Esophagus squamous epithelium (tissue), 4 donors: ENCODE results near the gene BRME1.

Experiments used
- POLR2A ChIP-seq, 4 donors: fragments of 450-650 bp; IDR thresholded peaks; one replicate each; pipeline ENCODE4 v1.6.1; 2017; ENCODE audit warnings: antibody characterized with exemption in 4 of 4, mild to moderate bottlenecking in 4 of 4, moderate library complexity in 3 of 4
- TF ChIP-seq, protein P1 (sequence below), 6 experiments: fragments of 450-650 bp in 4 of 6; fragments of 200-600 bp in 2 of 6; sonication (generic) in 2 of 6; IDR thresholded peaks; one replicate each; pipeline ENCODE4 v1.5.1; 2016 to 2019; ENCODE audit warnings: antibody characterized with exemption in 6 of 6, mild to moderate bottlenecking in 4 of 6, moderate library complexity in 4 of 6

DNA sequence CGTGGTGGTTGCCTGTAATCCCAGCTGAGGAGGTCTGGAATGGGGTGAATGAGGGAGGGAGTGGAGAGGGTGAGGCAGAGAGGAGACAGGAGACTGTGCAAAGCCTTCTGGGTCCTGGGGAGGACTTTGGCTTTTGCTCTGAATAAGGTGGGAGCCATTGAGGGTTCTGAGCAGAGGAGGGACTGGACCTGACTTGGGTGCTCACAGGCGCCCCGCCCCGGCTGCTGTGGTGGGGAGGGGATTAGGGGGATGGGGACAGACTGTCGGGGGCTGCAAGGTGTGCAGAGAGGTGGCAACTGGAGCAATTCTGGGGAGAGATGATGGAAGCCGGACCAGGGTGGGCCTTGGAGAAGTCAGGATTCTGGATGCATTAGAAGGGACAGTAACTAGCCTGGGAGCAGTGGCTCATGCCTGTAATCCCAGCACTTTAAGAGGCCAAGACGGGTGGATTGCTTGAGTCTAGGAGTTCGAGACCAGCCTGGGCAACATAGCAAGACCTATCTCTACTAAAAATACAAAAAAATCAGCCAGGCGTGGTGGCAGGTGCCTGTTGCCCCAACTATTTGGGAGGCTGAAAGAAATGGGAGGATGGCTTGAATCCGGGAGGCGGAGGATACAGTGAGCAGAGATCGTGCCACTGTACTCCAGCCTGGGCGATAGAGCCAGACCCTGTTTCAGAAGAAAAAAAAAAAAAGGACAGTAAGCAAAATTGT lies 45.1 kb downstream of the BRME1 start:
- TF ChIP-seq, protein P1, sequence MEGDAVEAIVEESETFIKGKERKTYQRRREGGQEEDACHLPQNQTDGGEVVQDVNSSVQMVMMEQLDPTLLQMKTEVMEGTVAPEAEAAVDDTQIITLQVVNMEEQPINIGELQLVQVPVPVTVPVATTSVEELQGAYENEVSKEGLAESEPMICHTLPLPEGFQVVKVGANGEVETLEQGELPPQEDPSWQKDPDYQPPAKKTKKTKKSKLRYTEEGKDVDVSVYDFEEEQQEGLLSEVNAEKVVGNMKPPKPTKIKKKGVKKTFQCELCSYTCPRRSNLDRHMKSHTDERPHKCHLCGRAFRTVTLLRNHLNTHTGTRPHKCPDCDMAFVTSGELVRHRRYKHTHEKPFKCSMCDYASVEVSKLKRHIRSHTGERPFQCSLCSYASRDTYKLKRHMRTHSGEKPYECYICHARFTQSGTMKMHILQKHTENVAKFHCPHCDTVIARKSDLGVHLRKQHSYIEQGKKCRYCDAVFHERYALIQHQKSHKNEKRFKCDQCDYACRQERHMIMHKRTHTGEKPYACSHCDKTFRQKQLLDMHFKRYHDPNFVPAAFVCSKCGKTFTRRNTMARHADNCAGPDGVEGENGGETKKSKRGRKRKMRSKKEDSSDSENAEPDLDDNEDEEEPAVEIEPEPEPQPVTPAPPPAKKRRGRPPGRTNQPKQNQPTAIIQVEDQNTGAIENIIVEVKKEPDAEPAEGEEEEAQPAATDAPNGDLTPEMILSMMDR (IDR thresholded peaks at IDR 0.05) = no peak
- no peak for TF ChIP-seq POLR2A (IDR thresholded peaks at IDR 0.05)
